Caki2 (cell line): Measurements from ENCODE around the gene TPM1. TPM values are rescaled to one million over a fixed set of nuclear protein-coding genes. Genes with fewer than 3 reads are reported as not detected.
"Not testable (repeated sequence)": the region's sequence is repeated elsewhere in the genome, so short reads cannot be mapped to it uniquely, and the experiment has no call there.

Experiments
- DNase-seq: peaks from one replicate; pipeline ENCODE4 v3.0.0-alpha.2; 2015; ENCODE audit warnings: low read depth
- in situ Hi-C: cut with HindIII; loops from 2 replicates; pipeline ENCODE4 v1.10.0; 2016; ENCODE audit warnings: low sequenced_read_pairs, low pct_unique_long_range_greater_than_20kb, mixed read lengths
- total RNA-seq: library from RNA; depleted of rRNA; stranded (reverse); fragments of >200 nt; shearing (Covaris generic); gene quantifications from 2 replicates; pipeline ENCODE4 v1.2.3, GENCODE V29; 2014; ENCODE audit warnings: low replicate concordance

Gene TPM1
- total RNA-seq, 1 experiment from 2014 or later: 681 TPM

GRCh38 chr15:63079947-63080626, 37.5 kb downstream of the TPM1 start:
- DNase-seq: no peak
- in situ Hi-C loops: no loop called here

- in situ Hi-C loops: no loop called here
Measured at GRCh38 chr15:63080634-63081250, 38.2 kb downstream of the TPM1 start.

GRCh38 chr15:63082366-63082765, 39.8 kb downstream of the TPM1 start:
- in situ Hi-C loops: no loop called here
- no peak for DNase-seq

More at GRCh38 chr15:63080634-63081250, 38.2 kb downstream of the TPM1 start:
- no peak for DNase-seq

DNA sequence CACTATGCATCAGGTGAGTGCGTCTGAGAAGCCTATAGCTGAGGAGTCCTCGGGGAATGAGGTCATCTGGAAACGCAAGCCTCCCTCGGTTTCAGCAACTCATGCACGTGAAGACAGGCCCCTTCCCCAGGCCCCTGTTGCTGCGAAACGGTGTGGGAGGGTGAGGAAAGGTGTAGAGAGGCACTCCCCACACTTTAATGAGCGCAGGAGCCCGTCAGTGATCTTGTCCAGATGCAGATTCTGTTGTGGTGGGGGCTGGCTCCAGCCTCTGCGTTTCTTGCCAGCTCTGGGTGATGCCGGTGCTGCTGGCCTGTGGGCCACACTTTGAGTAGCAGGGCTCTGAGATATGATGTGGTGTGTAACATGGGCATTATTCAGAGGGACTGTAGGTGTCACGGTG, 40.5 kb downstream of the TPM1 start:
- no peak for DNase-seq
- in situ Hi-C loops: no loop called here

GRCh38 chr15:63083541-63083940, 41.0 kb downstream of the TPM1 start:
- in situ Hi-C loops: no loop called here
- DNase-seq: no peak

- no peak for DNase-seq
- in situ Hi-C loops: no loop called here
Measured at GRCh38 chr15:63084806-63085205, 42.3 kb downstream of the TPM1 start.

DNA sequence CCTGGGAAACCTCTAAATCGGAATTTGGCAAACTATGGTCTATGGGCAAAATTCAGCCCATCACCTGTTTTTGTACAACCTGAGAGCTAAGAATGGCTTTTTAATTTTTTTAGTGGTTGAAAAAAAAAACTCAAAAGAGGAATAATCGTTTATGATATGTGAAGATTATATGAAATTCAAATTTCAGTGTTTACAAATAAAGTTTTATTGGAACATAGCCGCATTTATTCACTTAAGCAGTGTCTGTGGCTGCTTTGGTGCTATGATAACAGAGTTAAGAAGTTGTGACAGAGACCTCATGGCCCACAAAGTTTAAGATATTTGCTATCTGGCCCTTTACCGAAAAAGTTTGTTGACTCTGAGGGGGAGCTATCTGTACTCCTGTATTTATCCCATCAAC, 42.7 kb downstream of the TPM1 start:
- no peak for DNase-seq
- in situ Hi-C loops: no loop called here

DNA sequence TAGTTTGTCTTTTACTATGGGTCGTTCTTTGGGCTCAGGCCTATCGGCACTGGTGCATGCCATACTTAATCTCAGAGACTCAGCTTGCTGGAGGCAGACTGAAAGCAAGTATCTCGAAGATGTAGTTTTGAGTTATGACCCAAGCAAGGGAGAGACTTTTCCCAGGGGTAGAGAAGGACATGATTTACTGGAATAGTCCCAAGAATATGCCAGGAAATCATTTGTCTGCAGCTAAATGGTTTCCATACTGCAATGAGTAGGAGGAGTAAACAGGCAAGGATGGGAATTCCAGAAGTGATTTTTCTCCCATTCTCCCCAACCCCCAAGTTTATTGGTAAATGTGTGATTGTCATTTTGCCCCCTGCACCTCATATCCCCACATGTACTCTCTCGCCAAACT, 43.7 kb downstream of the TPM1 start:
- no peak for DNase-seq
- in situ Hi-C loops: no loop called here

- no peak for DNase-seq
- in situ Hi-C loops: no loop called here
Measured at GRCh38 chr15:63086947-63087346, 44.4 kb downstream of the TPM1 start.

DNA sequence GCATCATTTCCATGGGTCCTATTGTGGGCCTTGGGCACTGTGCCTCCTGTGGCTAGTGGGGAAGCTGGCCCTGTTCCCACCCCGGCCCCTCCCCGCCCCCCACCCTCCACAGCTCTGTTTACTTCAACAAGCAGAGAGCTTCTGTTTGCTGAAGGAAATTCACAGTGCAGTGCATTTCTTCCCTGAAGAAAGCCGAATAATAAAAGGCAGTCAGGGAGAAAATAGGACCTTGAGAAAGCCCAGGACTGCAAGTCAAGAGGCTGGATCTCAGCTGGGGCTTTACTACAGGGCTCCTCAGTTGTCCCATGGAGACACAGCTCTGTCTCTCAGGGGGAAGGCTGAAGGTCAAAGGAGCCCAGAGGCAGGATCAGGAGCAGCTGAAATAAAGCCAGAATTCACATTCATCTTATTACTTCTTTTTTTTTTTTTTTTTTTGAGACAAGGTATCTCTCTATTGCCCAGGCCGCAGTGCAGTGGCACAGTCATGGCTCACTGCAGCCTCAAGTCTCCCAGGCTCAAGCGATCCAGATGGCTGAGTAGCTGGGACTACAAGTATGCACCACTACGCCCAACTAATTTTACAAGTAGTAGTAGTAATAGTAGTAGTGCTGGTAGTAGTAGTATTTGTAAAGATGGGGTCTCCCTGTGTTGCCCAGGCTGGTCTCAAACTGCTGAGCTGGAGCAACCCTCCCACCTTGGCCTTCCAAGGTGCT, 46.1 kb downstream of the TPM1 start:
- DNase-seq: no peak
- in situ Hi-C loops: no loop called here

DNA sequence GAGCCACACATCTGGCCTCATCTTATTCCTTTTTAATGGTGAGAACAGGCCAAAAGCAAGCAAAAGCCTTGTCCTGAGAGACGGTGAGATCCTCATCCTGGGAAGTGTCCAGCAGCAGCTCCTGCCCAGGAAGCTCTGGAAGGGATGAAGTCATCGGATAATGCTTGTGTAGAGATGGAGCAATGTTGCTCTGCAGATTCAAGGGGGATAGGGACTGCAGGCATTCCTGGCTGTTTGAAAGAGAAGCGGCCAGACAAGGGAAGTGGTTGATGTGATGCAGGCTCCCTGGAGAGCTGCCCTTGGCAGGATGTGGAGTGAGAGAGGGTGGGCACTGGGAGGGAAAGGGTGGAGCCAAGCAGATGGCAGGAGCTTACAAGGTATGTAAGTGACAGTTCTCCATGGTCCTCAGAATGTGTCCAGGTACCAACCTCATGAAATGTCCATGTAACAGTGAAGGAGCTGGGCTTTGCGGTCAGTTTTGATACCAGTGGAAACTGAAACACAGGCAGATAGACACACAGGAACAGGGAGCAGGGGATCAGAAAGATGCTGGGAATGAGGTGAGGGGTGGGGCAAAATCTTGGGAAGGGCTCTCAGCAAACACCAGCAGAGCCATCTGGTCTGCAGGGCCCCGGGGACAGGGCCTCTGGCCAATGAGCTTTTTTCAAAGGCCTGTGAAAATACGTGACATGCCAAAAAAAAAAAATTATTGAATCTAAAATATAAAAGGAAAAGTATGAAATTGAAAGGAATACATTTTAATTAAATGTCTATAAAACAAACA, 46.9 kb downstream of the TPM1 start:
- in situ Hi-C loops: no loop called here
- no peak for DNase-seq

DNA sequence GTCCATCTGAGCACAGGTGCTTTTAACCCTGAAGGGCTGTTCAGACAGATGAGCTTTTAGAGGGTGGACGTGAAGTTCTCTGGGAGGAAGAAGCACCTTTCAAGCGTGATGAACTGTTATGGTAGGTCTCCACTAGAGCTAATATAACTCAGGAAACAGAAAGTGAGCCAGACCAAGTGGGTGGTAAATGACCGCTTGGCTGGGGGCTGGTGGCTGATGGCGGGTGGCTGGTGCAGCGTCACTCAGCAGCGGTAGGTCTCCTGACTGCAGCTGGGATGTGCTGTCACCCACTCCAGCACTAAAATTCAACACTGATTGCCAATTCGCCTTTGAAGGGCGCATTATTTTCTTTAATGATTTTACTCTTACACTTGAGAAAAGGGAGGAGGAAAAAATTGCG, 47.9 kb downstream of the TPM1 start:
- in situ Hi-C loops: no loop called here
- no peak for DNase-seq

DNA sequence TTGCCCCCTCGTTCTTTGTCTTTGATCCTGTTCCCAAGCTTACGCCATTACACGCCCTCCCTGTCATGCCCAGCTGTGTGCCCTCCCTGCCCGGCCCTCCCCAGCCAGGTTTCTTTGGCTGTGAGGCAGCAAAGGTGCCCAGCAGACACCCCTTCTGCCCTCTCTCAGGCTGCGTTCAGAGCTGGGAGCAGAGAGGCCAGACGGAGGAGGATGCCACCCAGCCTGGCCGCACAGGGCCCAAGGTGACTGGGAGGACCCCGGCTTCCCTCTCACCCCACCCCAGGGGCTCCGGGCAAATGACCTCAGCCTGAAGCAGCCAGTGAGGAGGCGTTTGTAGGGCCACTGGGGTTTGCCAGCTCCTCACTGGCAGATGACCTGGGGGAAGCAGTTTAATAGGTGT, 48.3 kb downstream of the TPM1 start:
- DNase-seq: no peak
- in situ Hi-C loops: no loop called here

DNA sequence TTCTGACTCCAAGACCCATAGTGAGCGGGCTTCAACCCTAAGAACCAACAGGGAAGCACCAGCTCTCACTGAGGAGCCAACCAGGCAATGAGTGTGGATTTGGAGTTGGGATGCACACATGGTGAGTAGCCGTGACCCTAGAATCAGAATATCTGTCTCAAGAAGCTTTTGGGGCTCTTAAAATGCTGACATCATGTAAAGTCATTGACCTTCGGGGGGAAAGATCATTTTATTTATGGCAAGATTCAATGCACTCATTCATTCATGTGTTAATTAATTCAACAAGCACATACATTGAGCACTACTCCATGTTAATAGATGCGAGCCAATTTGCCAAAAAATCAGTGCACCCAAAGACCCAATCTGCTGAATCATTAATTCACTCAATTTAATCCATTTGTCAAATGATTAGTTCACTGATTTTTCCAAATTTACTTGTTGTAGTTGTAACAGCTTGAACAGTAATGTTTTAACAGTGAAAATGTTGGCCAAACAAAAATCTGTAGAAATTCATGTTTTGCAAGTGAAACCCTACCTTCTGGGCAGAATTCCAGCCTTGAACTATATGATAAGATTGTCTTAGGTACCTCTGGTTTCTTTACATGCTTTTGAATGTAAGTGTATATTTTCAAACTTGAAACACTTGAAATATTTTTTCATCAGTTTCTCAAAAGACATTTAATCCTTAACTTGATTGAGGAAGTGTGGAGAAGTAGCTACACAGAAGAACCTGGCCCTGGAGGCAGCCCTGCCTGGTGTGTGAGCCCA, 49.3 kb downstream of the TPM1 start:
- in situ Hi-C loops: no loop called here
- no peak for DNase-seq

DNA sequence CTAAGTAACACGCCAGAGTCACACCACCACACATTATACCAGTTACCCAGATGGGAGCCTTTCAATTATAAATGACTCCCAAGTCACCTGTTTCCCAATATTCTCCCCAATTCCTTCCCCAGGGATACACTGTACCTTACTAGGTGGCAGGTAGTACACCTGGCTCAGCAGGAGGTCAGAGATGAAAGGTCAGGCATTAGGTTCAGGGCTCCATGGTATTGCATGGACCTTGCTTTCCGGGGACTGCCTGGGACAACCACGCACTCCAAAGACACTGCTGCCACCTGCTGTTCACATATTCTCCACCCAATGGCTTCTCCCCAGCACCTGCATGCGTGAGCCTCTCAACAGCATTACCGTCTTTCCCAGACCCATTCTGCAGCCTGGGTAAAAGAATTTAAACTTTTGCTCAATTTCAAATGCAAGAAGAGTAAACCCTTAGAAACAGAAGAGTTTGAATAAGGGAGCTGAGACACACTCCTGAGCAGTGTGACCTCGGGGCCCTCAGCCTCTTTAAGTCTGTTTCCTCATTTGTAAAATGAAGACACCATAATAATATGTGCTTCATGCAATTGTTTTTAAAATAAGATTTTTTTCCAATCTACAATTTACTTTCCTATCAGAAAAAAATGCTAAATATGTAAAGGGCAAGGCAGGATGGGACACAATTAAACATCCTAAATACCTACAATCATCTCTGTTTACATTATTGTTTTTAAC, 51.1 kb downstream of the TPM1 start:
- in situ Hi-C loops: no loop called here
- peak; percentile 63 for DNase-seq

DNA sequence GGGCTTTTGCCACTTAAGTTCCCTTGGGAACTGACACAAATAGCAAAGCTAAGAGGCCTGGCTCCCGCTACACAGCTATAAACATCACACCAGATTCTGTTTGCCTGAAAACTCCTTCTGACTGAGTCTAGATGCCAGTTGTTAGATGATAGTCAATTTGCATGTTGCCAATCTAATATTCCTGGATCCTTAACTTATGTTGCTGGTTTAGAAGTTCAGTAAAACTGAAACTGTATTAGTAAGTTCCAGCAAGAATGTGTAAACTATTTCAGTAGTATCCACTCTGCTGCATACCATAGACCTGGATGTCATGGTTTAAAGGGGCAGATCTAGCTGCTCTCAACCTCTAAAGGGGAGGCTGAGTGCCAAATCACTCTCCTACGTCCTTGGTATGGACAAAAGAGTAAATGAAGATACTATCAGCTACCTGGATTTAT, 52.0 kb downstream of the TPM1 start:
- DNase-seq: no peak
- in situ Hi-C loops: no loop called here

GRCh38 chr15:63096178-63096577, 53.6 kb downstream of the TPM1 start:
- in situ Hi-C loops: no loop called here
- no peak for DNase-seq

- in situ Hi-C loops, DNase-seq: not testable (repeated sequence)
Measured at GRCh38 chr15:63098901-63099300, 56.4 kb downstream of the TPM1 start.
